Smooth muscle cell (in vitro differentiated cells): ENCODE data around the gene POLA2. TPM values are rescaled to one million over a fixed set of nuclear protein-coding genes. Genes with fewer than 3 reads are reported as not detected.
"Not testable (repeated sequence)": the region's sequence is repeated elsewhere in the genome, so short reads cannot be mapped to it uniquely, and the experiment has no call there.

ENCODE experiments used
- DNase-seq: peaks from one replicate; lab custom pipeline; 2025; ENCODE audit not compliant: unreplicated experiment; lab: John Stamatoyannopoulos, UW
- H2AFZ ChIP-seq: fragments of 200-600 bp; sonication (generic); 2 replicates; pipeline ENCODE4 v1.6.0; 2016; ENCODE audit warnings: antibody characterized with exemption, low read depth, mild to moderate bottlenecking
- H3F3A ChIP-seq: fragments of 200-600 bp; sonication (generic); 2 replicates; pipeline ENCODE4 v1.6.0; 2017; ENCODE audit warnings: antibody characterized with exemption, low read depth
- H3K27ac ChIP-seq: fragments of 200-600 bp; sonication (generic); 2 replicates; pipeline ENCODE4 v1.5.1; 2016; ENCODE audit warnings: low read depth, mild to moderate bottlenecking
- H3K27me3 ChIP-seq: fragments of 200-600 bp; sonication (generic); 2 replicates; pipeline ENCODE4 v1.6.1; 2016; ENCODE audit warnings: low read depth, mild to moderate bottlenecking
- H3K36me3 ChIP-seq: fragments of 200-600 bp; sonication (generic); 2 replicates; pipeline ENCODE4 v1.5.1; 2016; ENCODE audit warnings: low read depth
- H3K4me1 ChIP-seq: fragments of 200-600 bp; sonication (generic); 2 replicates; pipeline ENCODE4 v1.5.1; 2016; ENCODE audit warnings: low read depth
- H3K4me2 ChIP-seq: fragments of 200-600 bp; sonication (generic); 2 replicates; pipeline ENCODE4 v1.6.0; 2016; ENCODE audit warnings: mild to moderate bottlenecking
- H3K4me3 ChIP-seq: fragments of 200-600 bp; sonication (generic); 2 replicates; pipeline ENCODE4 v1.5.1; 2016; ENCODE audit warnings: mild to moderate bottlenecking
- H3K79me2 ChIP-seq: fragments of 200-600 bp; sonication (generic); 2 replicates; pipeline ENCODE4 v1.6.0; 2016; ENCODE audit warnings: low read depth, mild to moderate bottlenecking
- H3K9ac ChIP-seq: fragments of 200-600 bp; sonication (generic); 2 replicates; pipeline ENCODE4 v1.6.0; 2016; ENCODE audit warnings: low read depth
- H3K9me3 ChIP-seq: fragments of 200-600 bp; sonication (generic); replicated peaks from 2 replicates; pipeline ENCODE4 v1.5.1; 2016; ENCODE audit warnings: low read depth
- H4K20me1 ChIP-seq: fragments of 200-600 bp; sonication (generic); 2 replicates; pipeline ENCODE4 v1.6.0; 2016; ENCODE audit warnings: low read depth
- CTCF ChIP-seq: fragments of 200-600 bp; sonication (generic); IDR thresholded peaks from 2 replicates; pipeline ENCODE4 v1.5.1; 2017; ENCODE audit warnings: borderline replicate concordance, mild to moderate bottlenecking, antibody characterized with exemption; ENCODE audit not compliant: insufficient read depth, poor library complexity, severe bottlenecking
- WGBS: methylation state at CpG from one replicate; pipeline ENCODE4 v1.1.7; 2016; ENCODE audit warnings: low lambda C conversion rate; 5-methylcytosine and 5-hydroxymethylcytosine counted together
- polyA plus RNA-seq: library from polyadenylated mRNA; unstranded; fragments of >200 nt; fragmentation: Nextera tagmentation; extraction: Ambion mirVana; gene quantifications from 2 replicates; pipeline ENCODE4 v1.2.1, GENCODE V29; 2016
- total RNA-seq: library from RNA; depleted of rRNA; stranded (reverse); fragments of >200 nt; gene quantifications from 2 replicates; pipeline ENCODE4 v1.2.3, GENCODE V29; 2014

The POLA2 gene
- total and polyA plus RNA-seq, 2 experiments from 2014 or later, result 2.5 to 8.4 TPM

GRCh38 chr11:65241692-65242091 is 20.1 kb upstream of the POLA2 start:
- Histone ChIP-seq H3K4me2 (no peak overlapping the region), H3K4me1 (no peaks in the 10 kb centered on the region), H3K9me3 (no peaks in the 10 kb centered on the region), H3K27ac (no peak overlapping the region), H3K9ac (no peak overlapping the region), H4K20me1 (no peaks in the 10 kb centered on the region), H3K36me3 (no peaks in the 10 kb centered on the region), H3F3A (no peaks in the 10 kb centered on the region), H3K4me3 (no peak overlapping the region), H3K27me3 (no peaks in the 10 kb centered on the region), H3K79me2 (no peaks in the 10 kb centered on the region), H2AFZ (no peak overlapping the region)
- no peak for TF ChIP-seq CTCF
- no peak for DNase-seq

- no peak overlapping the region for H3K9ac ChIP-seq
- no peak overlapping the region for H3K4me3 ChIP-seq
- H3K9me3 ChIP-seq, result no peaks in the 10 kb centered on the region
- no peaks in the 10 kb centered on the region for H4K20me1 ChIP-seq
- no peaks in the 10 kb centered on the region for H3K4me1 ChIP-seq
- no peak for DNase-seq
- no peaks in the 10 kb centered on the region for H3F3A ChIP-seq
- no peaks in the 10 kb centered on the region for H3K27me3 ChIP-seq
- no peak overlapping the region for H3K4me2 ChIP-seq
- no peak overlapping the region for H2AFZ ChIP-seq
- TF ChIP-seq CTCF, result no peak
- H3K36me3 ChIP-seq, result no peaks in the 10 kb centered on the region
- 91% methylated on average over 6 of the region's 6 CpGs for WGBS
- no peak overlapping the region for H3K27ac ChIP-seq
- H3K79me2 ChIP-seq, result no peaks in the 10 kb centered on the region
Observed at GRCh38 chr11:65242389-65242788, 19.4 kb upstream of the POLA2 start.

GRCh38 chr11:65243797-65244196 is 18.0 kb upstream of the POLA2 start:
- Histone ChIP-seq H3K9me3 (no peaks in the 10 kb centered on the region), H3K27ac (no peak overlapping the region), H2AFZ (no peak overlapping the region), H3K27me3 (no peaks in the 10 kb centered on the region), H4K20me1 (no peaks in the 10 kb centered on the region), H3K36me3 (no peaks in the 10 kb centered on the region), H3K9ac (no peak overlapping the region), H3K4me2 (no peak overlapping the region), H3K79me2 (no peaks in the 10 kb centered on the region), H3F3A (no peaks in the 10 kb centered on the region), H3K4me3 (no peak overlapping the region), H3K4me1 (no peaks in the 10 kb centered on the region)
- 56% methylated on average over 4 of the region's 4 CpGs for WGBS
- DNase-seq, result no peak
- TF ChIP-seq CTCF, result no peak

GRCh38 chr11:65245046-65245445 is 16.7 kb upstream of the POLA2 start:
- H3K4me2 ChIP-seq, H4K20me1 ChIP-seq, H3K4me1 ChIP-seq, H3K36me3 ChIP-seq, H3K9me3 ChIP-seq, H3K9ac ChIP-seq, H3K27ac ChIP-seq, H3K27me3 ChIP-seq, H2AFZ ChIP-seq, H3K4me3 ChIP-seq, H3K79me2 ChIP-seq, H3F3A ChIP-seq, DNase-seq: not testable (repeated sequence)
- WGBS, result 94% methylated on average over 8 of the region's 8 CpGs
